WI38 (cell line): ENCODE measurements around the gene LRP1B.
A peak's percentile ranks its signal among the peaks of the same experiment; 100 is the strongest.
"Not testable (repeated sequence)": the region's sequence is repeated elsewhere in the genome, so short reads cannot be mapped to it uniquely, and the experiment has no call there.

Experiments used
- H3K4me3 ChIP-seq: 2 replicates; pipeline ENCODE4 v1.5.1; 2011; ENCODE audit warnings: low read depth, mild to moderate bottlenecking, control low read depth, low read length
- TF ChIP-seq, protein P1 (sequence below): IDR thresholded peaks from 2 replicates; pipeline ENCODE4 v1.5.1; 2012; ENCODE audit warnings: low read depth, mild to moderate bottlenecking, control low read depth, low read length

The LRP1B gene

GRCh38 chr2:140550821-140551220 lies 1580.0 kb downstream of the LRP1B start:
- TF ChIP-seq, protein P1, sequence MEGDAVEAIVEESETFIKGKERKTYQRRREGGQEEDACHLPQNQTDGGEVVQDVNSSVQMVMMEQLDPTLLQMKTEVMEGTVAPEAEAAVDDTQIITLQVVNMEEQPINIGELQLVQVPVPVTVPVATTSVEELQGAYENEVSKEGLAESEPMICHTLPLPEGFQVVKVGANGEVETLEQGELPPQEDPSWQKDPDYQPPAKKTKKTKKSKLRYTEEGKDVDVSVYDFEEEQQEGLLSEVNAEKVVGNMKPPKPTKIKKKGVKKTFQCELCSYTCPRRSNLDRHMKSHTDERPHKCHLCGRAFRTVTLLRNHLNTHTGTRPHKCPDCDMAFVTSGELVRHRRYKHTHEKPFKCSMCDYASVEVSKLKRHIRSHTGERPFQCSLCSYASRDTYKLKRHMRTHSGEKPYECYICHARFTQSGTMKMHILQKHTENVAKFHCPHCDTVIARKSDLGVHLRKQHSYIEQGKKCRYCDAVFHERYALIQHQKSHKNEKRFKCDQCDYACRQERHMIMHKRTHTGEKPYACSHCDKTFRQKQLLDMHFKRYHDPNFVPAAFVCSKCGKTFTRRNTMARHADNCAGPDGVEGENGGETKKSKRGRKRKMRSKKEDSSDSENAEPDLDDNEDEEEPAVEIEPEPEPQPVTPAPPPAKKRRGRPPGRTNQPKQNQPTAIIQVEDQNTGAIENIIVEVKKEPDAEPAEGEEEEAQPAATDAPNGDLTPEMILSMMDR, result no peak

GRCh38 chr2:140544769-140545168 lies 1586.0 kb downstream of the LRP1B start:
- not testable (repeated sequence) for H3K4me3 ChIP-seq

More at GRCh38 chr2:140550821-140551220, 1580.0 kb downstream of the LRP1B start:
- H3K4me3 ChIP-seq, result no peak overlapping the region

DNA sequence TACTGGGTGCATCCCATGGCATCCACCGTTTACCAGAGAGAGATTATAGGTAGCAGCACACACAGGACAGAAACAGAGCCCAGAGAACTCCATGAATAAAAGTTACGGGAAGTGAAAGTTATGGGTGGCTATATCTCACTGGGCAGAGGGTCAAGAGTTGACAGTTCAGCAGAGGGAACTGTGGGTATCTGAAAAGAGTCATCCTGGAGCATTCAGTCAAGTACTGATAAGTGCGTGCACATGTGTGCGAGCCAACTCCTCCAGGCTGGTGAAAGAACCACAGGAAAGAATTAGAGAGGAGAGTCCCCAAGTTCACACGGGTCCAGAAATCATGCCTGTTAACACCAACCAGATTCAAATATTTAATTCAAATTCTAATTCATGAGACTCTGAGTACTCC lies 1588.2 kb downstream of the LRP1B start:
- 0 out of 2 replicates have a peak overlapping the region, but pooled peaks have one; percentile 5 for H3K4me3 ChIP-seq
- TF ChIP-seq, protein P1, result no peak

- TF ChIP-seq, protein P1, result no peak
- no peak overlapping the region for H3K4me3 ChIP-seq
These were observed 1591.5 kb downstream of the LRP1B start for GRCh38 chr2:140539242-140539875.

DNA sequence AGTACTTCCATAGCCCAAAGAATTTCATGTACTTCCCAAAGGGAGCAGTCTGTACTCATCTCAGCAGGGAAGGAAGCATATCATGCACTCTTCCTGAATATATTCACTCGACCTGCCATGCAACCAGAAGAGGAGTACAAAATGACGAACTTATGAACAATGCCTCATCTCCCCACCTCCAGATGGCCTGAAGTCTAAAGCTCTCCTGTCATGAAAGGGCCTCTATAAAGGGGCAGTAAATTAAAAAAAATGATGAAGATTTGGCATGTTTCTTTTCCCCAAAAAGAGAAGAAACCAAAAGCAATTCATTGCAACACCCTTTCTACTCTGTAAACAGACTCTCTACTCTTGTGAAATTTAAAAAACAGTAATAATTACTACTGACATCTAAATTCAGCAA lies 1601.1 kb downstream of the LRP1B start:
- TF ChIP-seq, protein P1, result no peak

GRCh38 chr2:140528982-140529381 lies 1601.8 kb downstream of the LRP1B start:
- TF ChIP-seq, protein P1, result no peak
- H3K4me3 ChIP-seq, result peak overlapping the region; percentile 13

More for the DNA sequence above, 1601.1 kb downstream of the LRP1B start:
- peak overlapping the region; percentile 13; the same call in 1 of the 2 replicates for H3K4me3 ChIP-seq

DNA sequence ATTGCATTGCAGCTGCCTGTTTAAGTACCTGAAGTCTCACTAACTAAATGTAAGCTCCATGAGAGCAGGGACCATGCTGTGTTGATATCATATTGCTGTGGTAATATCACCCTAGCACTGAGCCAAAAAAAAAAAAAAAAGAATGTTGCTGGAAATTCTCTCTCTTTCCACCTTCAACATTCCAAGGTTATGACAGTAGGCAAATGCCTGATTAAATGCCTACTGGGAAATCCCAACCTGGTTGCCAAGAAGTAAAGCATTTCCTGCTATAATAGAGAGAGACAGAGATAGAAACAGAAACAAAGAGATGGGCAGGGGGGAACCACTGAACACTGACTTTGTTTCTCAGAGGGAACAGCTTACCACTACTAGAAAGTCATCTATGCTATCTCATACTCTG lies 1604.2 kb downstream of the LRP1B start:
- TF ChIP-seq, protein P1, result no peak
- no peak overlapping the region for H3K4me3 ChIP-seq

GRCh38 chr2:140512106-140512505 lies 1618.7 kb downstream of the LRP1B start:
- TF ChIP-seq, protein P1, result no peak
- H3K4me3 ChIP-seq, result no peak overlapping the region
